HepG2 (cell line): ENCODE measurements around the gene LCN1. TPM values are rescaled to one million over a fixed set of nuclear protein-coding genes. Genes with fewer than 3 reads are reported as not detected.

Source experiments
- AGO2 ChIP-seq: fragments of 200-400 bp; formaldehyde crosslinking; optimal IDR thresholded peaks from 2 replicates; pipeline ENCODE3; 2017; ENCODE audit warnings: mild to moderate bottlenecking, low read depth, low read length, moderate library complexity
- BCL3 ChIP-seq: sonication (generic); formaldehyde crosslinking; IDR thresholded peaks from 2 replicates; pipeline ENCODE4 v1.5.1; 2020; ENCODE audit warnings: mild to moderate bottlenecking, missing genetic modification reagents, moderate library complexity
- CSRNP2 ChIP-seq: sonication (generic); formaldehyde crosslinking; conservative IDR thresholded peaks from 2 replicates; pipeline ENCODE4 v1.8.0; 2022; ENCODE audit warnings: low read depth, missing genetic modification reagents
- E2F5 ChIP-seq: sonication (generic); formaldehyde crosslinking; conservative IDR thresholded peaks from 2 replicates; pipeline ENCODE4 v1.4.0; 2020; ENCODE audit warnings: missing genetic modification reagents
- HCFC1 ChIP-seq: fragments of 150-350 bp; IDR thresholded peaks from 2 replicates; pipeline ENCODE4 v1.6.1; 2014; ENCODE audit warnings: low read depth, low read length
- KLF9 ChIP-seq: IDR thresholded peaks from 2 replicates; pipeline ENCODE4 v1.6.1; 2016; ENCODE audit warnings: low read depth
- NFE2L1 ChIP-seq: sonication (generic); formaldehyde crosslinking; IDR thresholded peaks from 2 replicates; pipeline ENCODE4 v1.4.0; 2020; ENCODE audit warnings: missing genetic modification reagents, mild to moderate bottlenecking, borderline replicate concordance
- NKX3-1 ChIP-seq: sonication (generic); formaldehyde crosslinking; IDR thresholded peaks from 2 replicates; pipeline ENCODE4 v1.5.0; 2020; ENCODE audit warnings: missing genetic modification reagents
- TMF1 ChIP-seq: sonication (generic); formaldehyde crosslinking; IDR thresholded peaks from 2 replicates; pipeline ENCODE4 v1.8.1; 2022; ENCODE audit warnings: low read depth, missing genetic modification reagents
- YEATS4 ChIP-seq: sonication (generic); formaldehyde crosslinking; IDR thresholded peaks from 2 replicates; pipeline ENCODE4 v1.4.0; 2020; ENCODE audit warnings: missing genetic modification reagents, borderline replicate concordance
- ZIK1 ChIP-seq: sonication (generic); formaldehyde crosslinking; IDR thresholded peaks from 2 replicates; pipeline ENCODE4 v1.5.0; 2020; ENCODE audit warnings: mild to moderate bottlenecking, low read depth, missing genetic modification reagents, borderline replicate concordance
- ZNF547 ChIP-seq: sonication (generic); formaldehyde crosslinking; IDR thresholded peaks from 2 replicates; pipeline ENCODE4 v1.5.1; 2020; ENCODE audit warnings: mild to moderate bottlenecking, missing genetic modification reagents
- ZNF776 ChIP-seq: sonication (generic); formaldehyde crosslinking; IDR thresholded peaks from 2 replicates; pipeline ENCODE4 v1.4.0; 2020; ENCODE audit warnings: mild to moderate bottlenecking, missing genetic modification reagents
- ZNF850 ChIP-seq: sonication (generic); formaldehyde crosslinking; conservative IDR thresholded peaks from 2 replicates; pipeline ENCODE4 v1.9.0; 2021; ENCODE audit warnings: mild to moderate bottlenecking, missing genetic modification reagents
- polyA plus RNA-seq, 8 experiments: library from polyadenylated mRNA; depleted of rRNA in 3 of 8; stranded (reverse) in 7 of 8; unstranded in 1 of 8; fragments of >200 nt; fragmentation: Illumina TruSeq in 4 of 8; extraction: Trizol in 4 of 8; gene quantifications; 2 replicates each; pipeline versions ENCODE4 v1.2.1 to v1.2.3, GENCODE V29; 2011 to 2016; ENCODE audit warnings: low read depth in 4 of 8, missing spikeins in 1 of 8, mixed read lengths in 1 of 8; ENCODE audit not compliant: insufficient read depth in 1 of 8
- total RNA-seq, 5 experiments: library from RNA; depleted of rRNA; stranded (reverse); fragments of >200 nt; fragmentation: Illumina TruSeq; extraction: Trizol; gene quantifications; 2 replicates each; pipeline ENCODE4 v1.2.3, GENCODE V29; 2016; ENCODE audit warnings: low read depth in 1 of 5
- TF ChIP-seq, protein P1 (sequence below), 2 experiments: fragments of 450-650 bp in 1 of 2; sonication (generic) in 1 of 2; formaldehyde crosslinking in 1 of 2; IDR thresholded peaks; 2 replicates each; pipeline versions ENCODE4 v1.6.1 to v1.8.0; 2016 to 2022; ENCODE audit warnings: antibody characterized with exemption in 1 of 2, mild to moderate bottlenecking in 1 of 2, missing genetic modification reagents in 1 of 2

The LCN1 gene
- total and polyA plus RNA-seq, 2 of the 13 experiments (the other 11 are each of a cell fraction or from before 2014, with no cell fraction given) = not detected

DNA sequence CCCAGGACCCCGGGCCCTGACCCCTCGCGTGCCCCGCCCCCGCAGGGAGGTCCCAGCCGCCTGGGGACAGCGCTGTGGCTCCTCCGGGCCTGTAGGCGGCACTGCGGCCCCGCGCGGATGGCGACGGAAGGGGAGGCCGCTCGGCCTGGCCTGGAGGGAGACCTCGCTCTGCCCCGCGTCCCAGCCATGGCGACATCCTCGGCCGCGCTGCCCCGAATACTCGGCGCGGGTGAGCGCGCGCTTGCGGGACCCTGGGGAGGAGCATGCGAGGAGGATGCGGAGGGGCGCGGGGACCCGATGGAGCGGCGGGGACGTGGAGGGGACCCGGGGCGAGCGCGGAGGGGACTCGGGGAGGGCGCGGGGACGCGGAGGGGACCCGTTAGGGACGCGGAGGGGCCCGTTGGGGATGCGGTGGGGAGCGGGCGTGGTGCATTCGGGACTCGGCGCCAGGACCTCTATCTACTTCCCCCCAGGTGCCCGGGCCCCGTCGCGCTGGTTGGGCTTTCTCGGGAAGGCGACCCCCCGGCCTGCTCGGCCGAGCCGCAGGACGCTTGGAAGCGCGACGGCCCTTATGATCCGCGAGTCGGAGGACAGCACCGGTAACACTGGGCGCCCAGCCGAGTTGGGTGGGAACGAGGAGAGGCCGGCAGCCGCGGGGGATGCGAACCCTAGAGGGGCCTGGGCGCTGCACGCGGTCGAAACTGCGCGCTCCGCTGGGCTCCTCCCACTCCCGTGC is 20.5 kb upstream of the LCN1 start, which contains the start of gene MRPS2 (continued):
- TF ChIP-seq NKX3-1 (CRISPR knock-in tag) = 0 out of 2 replicates have a peak, but pooled peaks have one; percentile 26
- 0 out of 2 replicates have a peak, but pooled peaks have one; percentile 27 for TF ChIP-seq ZNF850 (CRISPR knock-in tag)
- peak; percentile 45; the same call in 1 of the 2 replicates for TF ChIP-seq HCFC1
- peak; percentile 76; the same call in 1 of the 2 replicates for TF ChIP-seq TMF1 (CRISPR knock-in tag)
- peak; percentile 71 for TF ChIP-seq AGO2
- no peak for TF ChIP-seq ZIK1 (CRISPR knock-in tag)
- TF ChIP-seq, protein P1, sequence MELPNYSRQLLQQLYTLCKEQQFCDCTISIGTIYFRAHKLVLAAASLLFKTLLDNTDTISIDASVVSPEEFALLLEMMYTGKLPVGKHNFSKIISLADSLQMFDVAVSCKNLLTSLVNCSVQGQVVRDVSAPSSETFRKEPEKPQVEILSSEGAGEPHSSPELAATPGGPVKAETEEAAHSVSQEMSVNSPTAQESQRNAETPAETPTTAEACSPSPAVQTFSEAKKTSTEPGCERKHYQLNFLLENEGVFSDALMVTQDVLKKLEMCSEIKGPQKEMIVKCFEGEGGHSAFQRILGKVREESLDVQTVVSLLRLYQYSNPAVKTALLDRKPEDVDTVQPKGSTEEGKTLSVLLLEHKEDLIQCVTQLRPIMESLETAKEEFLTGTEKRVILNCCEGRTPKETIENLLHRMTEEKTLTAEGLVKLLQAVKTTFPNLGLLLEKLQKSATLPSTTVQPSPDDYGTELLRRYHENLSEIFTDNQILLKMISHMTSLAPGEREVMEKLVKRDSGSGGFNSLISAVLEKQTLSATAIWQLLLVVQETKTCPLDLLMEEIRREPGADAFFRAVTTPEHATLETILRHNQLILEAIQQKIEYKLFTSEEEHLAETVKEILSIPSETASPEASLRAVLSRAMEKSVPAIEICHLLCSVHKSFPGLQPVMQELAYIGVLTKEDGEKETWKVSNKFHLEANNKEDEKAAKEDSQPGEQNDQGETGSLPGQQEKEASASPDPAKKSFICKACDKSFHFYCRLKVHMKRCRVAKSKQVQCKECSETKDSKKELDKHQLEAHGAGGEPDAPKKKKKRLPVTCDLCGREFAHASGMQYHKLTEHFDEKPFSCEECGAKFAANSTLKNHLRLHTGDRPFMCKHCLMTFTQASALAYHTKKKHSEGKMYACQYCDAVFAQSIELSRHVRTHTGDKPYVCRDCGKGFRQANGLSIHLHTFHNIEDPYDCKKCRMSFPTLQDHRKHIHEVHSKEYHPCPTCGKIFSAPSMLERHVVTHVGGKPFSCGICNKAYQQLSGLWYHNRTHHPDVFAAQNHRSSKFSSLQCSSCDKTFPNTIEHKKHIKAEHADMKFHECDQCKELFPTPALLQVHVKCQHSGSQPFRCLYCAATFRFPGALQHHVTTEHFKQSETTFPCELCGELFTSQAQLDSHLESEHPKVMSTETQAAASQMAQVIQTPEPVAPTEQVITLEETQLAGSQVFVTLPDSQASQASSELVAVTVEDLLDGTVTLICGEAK (IDR thresholded peaks at IDR 0.05) = no peak
- TF ChIP-seq, protein P1 (CRISPR knock-in tag; IDR thresholded peaks at IDR 0.05) = peak; percentile 89
- TF ChIP-seq ZNF776 (CRISPR knock-in tag) = peak; percentile 56; the same call in 1 of the 2 replicates
- 0 out of 2 replicates have a peak, but pooled peaks have one; percentile 13 for TF ChIP-seq ZNF547
- TF ChIP-seq E2F5 (CRISPR knock-in tag) = peak; percentile 57; the same call in 1 of the 2 replicates
- peak; percentile 45; the same call in 1 of the 2 replicates for TF ChIP-seq BCL3 (CRISPR knock-in tag)
- no peak for TF ChIP-seq NFE2L1
- peak; percentile 87; the same call in 1 of the 2 replicates for TF ChIP-seq YEATS4
- no peak for TF ChIP-seq CSRNP2
- peak; percentile 82; the same call in 1 of the 2 replicates for TF ChIP-seq KLF9
